HG03139 (cell line): ENCODE data around the gene PLIN5.
"Not testable (repeated sequence)": the region's sequence is repeated elsewhere in the genome, so short reads cannot be mapped to it uniquely, and the experiment has no call there.

Experiments used
- ATAC-seq: cut with Tn5 transposase; IDR thresholded peaks from one replicate; pipeline ENCODE4 v1.9.1; 2021; ENCODE audit not compliant: unreplicated experiment

PLIN5 gene

GRCh38 chr19:4547303-4548237, 12.5 kb upstream of the PLIN5 start:
- no peak for ATAC-seq

DNA sequence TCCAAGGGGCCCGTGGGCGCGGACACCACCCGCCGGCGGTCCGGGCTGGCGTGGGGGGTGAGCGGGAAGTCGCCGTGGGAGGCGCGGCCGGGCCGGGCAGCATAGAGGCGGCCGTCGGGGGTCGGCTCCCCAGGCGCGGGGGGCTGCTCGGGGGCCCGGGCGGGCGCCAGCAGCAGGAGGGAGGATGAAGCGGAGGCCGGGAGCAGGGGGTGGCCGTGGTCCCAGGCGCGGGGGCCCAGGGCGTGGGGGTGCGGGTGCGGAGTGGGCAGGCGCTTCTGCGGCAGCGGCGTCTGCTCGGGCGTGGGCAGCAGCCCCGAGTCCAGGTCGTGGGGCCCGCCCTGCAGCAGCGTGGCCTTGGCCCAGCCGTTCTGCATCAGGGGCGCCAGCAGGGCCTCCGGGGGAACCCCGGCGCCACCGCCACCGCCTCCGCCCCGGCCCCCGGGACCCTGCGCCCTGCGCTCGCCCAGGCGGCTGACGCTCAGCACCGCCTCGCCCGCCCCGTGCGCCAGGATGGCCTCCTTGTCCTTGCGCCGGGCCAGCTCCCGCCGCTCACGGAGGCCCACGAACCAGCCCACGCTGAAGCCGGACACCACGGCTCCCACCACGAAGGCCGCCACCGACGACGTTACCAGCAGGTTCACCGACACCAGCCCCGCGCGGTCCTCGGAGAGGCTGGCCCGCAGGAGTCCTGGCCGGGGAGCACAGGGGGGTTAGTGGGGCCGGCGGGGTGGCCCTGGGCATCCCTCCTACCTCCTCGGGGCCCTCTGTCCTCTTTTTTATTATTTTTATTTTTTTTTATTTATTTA, 9.0 kb upstream of the PLIN5 start:
- no peak for ATAC-seq

DNA sequence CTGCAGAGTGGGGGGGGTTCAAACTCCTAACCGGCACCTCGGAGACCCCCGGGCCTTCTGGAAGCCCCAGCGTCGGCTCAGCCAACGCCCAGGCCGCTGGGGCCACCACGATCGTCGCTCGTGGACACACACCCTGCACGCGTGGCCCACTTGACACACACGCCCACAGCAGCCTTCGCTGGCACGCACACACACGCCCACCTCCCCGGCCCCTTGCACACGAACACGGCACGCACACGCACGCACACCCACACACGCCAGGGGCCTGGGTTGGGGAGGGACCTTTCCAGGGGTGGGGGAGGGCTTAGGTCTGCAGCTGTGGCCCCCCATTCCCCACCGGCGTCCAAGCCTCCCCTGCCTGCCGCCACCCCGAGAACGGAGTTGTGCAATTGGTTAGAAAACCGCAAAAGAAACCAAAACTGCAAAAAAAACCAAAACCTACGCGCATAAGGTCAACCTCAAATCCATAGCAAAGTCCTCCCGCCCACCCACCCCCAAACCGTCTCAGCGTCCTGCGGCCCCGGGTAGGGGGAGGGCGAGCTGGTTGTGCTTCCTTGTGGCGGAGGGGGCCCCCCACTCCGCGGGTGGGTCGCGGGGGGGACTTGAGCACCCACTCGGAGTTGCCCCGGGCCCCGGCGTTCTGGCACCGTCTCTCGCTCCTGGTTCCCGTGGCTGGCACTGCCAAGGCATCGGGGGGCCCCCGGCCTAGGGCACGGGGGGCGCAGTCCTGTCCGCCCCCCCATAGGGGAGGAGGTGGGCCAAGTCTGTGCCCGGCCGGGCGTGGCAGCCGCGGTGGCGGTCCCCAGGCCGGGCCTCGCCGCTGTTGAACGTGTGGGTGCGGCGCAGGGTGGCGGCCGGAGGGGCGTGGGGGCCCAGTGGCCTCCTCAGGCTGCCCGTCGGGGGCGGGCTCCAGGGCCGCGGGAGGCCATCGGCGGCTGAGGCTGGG, 8.1 kb upstream of the PLIN5 start:
- no peak for ATAC-seq

DNA sequence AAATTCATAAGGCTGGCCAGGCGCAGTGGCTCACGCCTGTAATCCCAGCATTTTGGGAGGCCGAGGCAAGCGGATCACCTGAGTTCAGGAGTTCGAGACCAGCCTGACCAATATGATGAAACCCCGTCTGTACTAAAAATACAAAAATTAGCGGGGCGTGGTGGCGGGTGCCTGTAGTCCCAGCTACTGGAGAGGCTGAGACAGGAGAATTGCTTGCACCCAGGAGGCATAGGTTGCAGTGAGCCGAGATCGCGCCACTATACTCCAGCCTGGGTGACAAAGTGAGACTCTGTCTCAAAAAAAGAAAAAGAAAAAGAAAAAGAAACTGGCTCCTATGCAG, 6.8 kb upstream of the PLIN5 start:
- not testable (repeated sequence) for ATAC-seq

DNA sequence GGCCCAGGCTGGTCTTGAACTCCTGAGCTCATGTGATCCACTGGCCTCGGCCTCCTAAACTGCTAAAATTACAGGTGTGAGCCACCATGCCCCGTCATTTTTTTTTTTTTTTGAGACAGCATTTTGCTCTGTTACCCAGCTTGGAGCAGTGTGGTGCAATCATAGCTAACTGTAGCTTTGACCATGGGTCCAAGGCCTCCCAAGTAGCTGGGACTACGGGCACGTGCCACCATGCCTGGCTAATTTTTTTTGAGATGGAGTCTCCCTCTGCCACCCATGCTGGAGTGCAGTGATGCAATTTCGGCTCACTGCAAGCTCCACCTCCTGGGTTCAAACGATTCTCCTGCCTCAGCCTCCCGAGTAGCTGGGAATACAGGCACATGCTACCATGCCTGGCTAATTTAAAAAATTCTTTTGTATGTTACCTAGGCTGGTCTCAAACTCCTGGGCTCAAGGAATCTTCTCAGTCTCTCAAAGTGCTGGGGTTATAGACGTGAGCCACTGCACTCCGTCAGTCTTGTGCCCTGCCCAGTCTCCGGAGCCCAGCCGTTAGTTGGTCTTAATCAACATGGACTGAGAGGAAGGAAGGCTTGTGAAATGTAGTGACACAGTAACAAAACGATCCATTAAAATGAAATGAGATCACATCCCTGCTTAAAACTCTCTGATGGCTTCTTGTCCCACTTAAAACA, 6.2 kb upstream of the PLIN5 start:
- ATAC-seq: no peak

DNA sequence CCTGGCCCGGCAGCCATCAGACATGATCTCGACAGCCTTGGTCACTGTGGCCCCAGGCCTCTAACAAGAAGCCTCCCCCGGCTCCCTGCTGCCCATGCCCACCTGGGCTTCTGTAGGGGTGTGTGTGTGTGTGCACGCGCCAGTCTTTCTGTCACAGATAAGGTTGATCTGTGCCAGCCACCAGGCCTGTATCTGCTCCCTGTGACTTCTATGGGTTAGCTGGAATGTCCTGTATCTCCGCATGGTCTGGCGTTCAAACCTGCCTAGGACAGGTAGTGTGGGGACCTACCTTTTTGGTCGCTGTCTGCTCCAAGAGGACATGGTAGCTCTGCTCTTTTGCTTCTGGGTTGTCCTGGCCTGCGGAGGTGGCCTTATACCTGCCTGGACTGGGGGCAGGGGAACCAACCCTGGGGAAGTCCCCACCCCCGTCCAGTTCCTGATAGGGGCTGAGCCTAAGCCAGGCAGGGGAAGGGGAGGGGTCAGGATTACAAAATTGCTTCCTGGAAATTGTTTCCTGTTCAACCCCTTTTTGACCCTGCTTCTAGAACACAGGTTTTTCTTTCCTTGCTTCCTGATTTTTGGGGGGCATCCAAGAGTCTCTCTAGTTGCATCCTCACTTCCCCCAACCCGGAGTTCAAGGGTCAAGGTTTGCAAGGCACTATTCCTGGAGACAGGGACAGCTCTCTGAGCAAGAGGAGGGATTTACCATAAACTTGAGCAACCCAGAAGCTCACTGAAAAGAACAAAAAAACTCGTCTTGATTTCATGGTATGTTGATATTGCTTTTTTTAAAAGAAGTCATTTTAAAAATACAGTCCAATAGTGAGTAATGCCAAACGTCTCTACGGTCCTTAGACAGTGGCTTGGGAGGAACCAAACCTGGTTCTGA, 4.9 kb upstream of the PLIN5 start, which contains the start of gene LRG1:
TSS of gene LRG1 (minus strand) at position 344 of the 889 bp plus-strand sequence. CDS start at position 321, 23 bp downstream.
- no peak for ATAC-seq

GRCh38 chr19:4539169-4539692, 4.2 kb upstream of the PLIN5 start:
- ATAC-seq: no peak

DNA sequence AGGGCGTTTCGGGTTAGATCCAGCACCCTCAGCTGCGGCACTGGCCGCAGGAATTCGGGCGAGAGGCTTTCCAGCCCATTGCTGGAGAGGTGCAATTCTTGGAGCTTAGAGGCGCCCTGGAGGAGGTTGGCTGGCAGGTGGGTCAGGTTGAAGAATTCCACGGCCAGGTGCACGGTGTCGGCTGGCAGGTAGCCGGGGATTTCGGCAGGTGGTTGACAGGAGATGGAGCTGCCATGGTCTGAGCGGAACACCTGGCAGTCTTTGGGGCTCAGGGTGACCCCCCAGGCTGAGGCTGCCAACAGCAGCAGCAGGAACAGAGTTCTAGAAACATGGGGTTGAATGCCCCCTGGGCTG, 3.6 kb upstream of the PLIN5 start:
- ATAC-seq: no peak

DNA sequence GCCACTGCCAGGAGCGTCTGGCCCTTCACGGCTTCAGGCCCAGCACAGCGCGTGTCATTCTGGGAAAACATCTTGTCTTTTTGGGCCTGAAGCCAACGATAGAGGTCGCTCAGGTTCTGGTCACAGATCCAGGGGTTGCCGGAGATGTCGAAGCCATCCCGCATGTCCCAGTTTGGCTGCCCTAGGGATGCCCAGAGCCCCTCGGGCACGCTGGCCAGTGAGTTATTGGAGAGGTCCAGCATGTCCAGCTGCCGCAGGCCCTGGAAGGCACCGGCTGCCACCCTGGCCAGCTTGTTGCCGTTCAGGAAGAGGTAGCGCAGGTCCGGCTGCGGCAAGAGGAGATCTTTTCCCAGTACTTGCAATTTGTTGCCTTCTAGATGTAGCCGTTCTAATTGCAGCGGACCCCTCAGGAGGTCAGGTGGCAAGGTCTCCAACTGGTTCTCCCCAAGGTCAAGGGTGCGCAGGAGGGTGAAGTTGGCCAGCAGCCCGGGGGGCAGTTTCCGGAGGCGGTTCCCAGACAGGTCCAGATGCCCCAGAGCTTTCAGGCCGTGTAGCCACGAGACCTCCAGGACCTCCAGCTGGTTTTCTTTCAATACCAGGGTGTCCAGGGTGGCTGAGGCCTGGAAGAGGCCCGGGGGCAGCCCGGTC, 3.1 kb upstream of the PLIN5 start:
- no peak for ATAC-seq

GRCh38 chr19:4536798-4537197, 1.8 kb upstream of the PLIN5 start:
- no peak for ATAC-seq

GRCh38 chr19:4533835-4534424, 1.1 kb downstream of the PLIN5 start:
- no peak for ATAC-seq

DNA sequence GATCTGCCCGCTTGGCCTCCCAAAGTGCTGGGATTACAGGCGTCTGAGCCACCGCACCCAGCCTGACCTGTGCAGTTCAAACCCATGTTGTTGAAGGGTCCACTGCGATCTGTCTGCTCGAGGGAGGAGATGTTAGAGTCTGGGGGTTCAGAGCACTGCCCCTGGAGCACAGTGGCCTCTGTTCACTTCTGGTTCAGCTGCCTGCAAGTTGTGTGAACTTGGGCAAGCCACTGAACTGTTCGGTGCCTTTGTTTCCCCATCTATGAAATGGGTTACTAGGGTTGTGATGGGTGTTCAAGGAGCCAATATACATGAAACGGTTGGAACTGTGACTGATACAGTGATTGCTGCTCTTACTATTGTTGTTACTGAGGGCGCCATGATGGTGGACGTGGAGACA, 1.7 kb downstream of the PLIN5 start:
- no peak for ATAC-seq

- ATAC-seq: no peak
These were observed 3.4 kb downstream of the PLIN5 start for GRCh38 chr19:4531562-4532165.

GRCh38 chr19:4529924-4530522, 5.0 kb downstream of the PLIN5 start:
- no peak for ATAC-seq

DNA sequence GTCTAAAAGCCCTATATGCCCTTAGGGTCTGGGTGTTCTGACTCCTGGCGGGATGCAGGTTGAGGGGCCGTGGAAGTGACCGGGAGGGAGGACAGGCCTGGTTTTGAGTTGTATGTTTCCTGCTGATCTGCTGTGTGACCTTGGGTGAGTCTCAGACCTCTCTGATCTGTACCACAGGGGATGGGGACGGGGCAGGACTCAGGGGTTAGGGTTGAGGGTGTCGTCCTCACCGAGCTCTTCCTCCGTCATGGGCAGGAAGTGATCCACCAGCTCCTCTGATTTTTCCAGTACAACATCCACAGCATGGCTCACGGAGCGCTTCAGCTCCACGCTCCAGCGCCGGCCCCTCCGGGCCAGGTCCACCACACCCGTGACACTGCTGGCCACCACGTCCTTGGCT, 6.2 kb downstream of the PLIN5 start:
- no peak for ATAC-seq

DNA sequence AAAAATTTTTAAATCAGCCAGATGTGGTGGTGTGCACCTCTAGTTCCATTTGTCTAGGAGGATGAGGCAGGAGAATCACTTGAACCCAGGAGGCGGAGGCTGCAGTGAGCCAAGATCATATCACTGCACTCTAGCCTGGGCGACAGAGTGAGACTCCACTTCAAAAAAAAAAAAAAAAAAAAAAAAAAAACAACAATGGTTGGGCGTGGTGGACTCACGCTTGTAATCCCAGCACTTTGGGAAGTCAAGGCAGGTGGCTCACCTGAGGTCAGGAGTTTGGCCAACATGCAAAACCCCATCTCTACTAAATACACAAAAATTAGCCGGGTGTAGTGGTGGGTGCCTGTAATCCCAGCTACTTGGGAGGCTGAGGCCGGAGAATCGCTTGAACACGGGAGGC, 7.6 kb downstream of the PLIN5 start:
- ATAC-seq: not testable (repeated sequence)

- no peak for ATAC-seq
These were observed 9.4 kb downstream of the PLIN5 start for GRCh38 chr19:4525563-4526002.
